22Rv1 (cell line): Measurements from ENCODE around the gene DENND1B.

Experiments
- H3K27ac ChIP-seq: fragments of 450-650 bp; 2 replicates; pipeline ENCODE4 v1.5.1; 2017
- CTCF ChIP-seq: fragments of 450-650 bp; IDR thresholded peaks from 2 replicates; pipeline ENCODE4 v1.5.1; 2017; ENCODE audit warnings: mild to moderate bottlenecking
- ZFX ChIP-seq: fragments of 450-650 bp; IDR thresholded peaks from 2 replicates; pipeline ENCODE4 v1.6.1; 2017; ENCODE audit warnings: antibody characterized with exemption, borderline replicate concordance

Gene DENND1B

GRCh38 chr1:197632005-197632404 is 143.3 kb downstream of the DENND1B start:
- TF ChIP-seq ZFX, result no peak
- TF ChIP-seq CTCF, result no peak
- H3K27ac ChIP-seq, result no peak overlapping the region

GRCh38 chr1:197622371-197622770 is 152.9 kb downstream of the DENND1B start:
- TF ChIP-seq CTCF (no peak), ZFX (no peak)
- no peak overlapping the region for H3K27ac ChIP-seq

GRCh38 chr1:197621761-197622160 is 153.5 kb downstream of the DENND1B start:
- H3K27ac ChIP-seq, result peak overlapping the region; percentile 85
- no peak for TF ChIP-seq ZFX
- TF ChIP-seq CTCF, result no peak

GRCh38 chr1:197620714-197621163 is 154.5 kb downstream of the DENND1B start:
- no peak for TF ChIP-seq CTCF
- TF ChIP-seq ZFX, result no peak
- peak overlapping the region; percentile 85 for H3K27ac ChIP-seq

- no peak for TF ChIP-seq ZFX
- peak; percentile 83 for TF ChIP-seq CTCF
- peak overlapping the region; percentile 85 for H3K27ac ChIP-seq
These were observed 156.2 kb downstream of the DENND1B start for GRCh38 chr1:197619008-197619640.

- no peak overlapping the region for H3K27ac ChIP-seq
- TF ChIP-seq ZFX, result no peak
- TF ChIP-seq CTCF, result no peak
These were observed 157.2 kb downstream of the DENND1B start for GRCh38 chr1:197618061-197618460.

GRCh38 chr1:197615693-197616011 is 159.6 kb downstream of the DENND1B start:
- TF ChIP-seq CTCF (no peak), ZFX (no peak)
- H3K27ac ChIP-seq, result no peak overlapping the region
